H1 (cell line): ENCODE data around the gene DAB2IP. TPM values are rescaled to one million over a fixed set of nuclear protein-coding genes. Genes with fewer than 3 reads are reported as not detected.

Source experiments
- BACH1 ChIP-seq: IDR thresholded peaks from 2 replicates; pipeline ENCODE4 v1.6.1; 2012; ENCODE audit warnings: low read length, improper control_type of control experiment
- HDAC2 ChIP-seq, 2 experiments: fragments of 300-600 bp in 1 of 2; sonication (generic) in 1 of 2; IDR thresholded peaks; 2 replicates each; pipeline ENCODE4 v1.6.1; 2011 to 2012; ENCODE audit warnings: low read depth in 2 of 2, low read length in 2 of 2, mild to moderate bottlenecking in 2 of 2, moderate library complexity in 2 of 2, borderline replicate concordance in 1 of 2, inconsistent platforms in 1 of 2
- JUN ChIP-seq: IDR thresholded peaks from 2 replicates; pipeline ENCODE4 v1.6.1; 2011; ENCODE audit warnings: low read depth, mild to moderate bottlenecking, improper control_type of control experiment, low read length
- ZNF274 ChIP-seq: IDR thresholded peaks from 2 replicates; pipeline ENCODE4 v1.7.0; 2012; ENCODE audit warnings: low read length, borderline replicate concordance; ENCODE audit errors: extremely low read depth
- polyA plus RNA-seq, 7 experiments: library from polyadenylated mRNA; depleted of rRNA in 3 of 7; stranded (reverse) in 5 of 7; unstranded in 2 of 7; fragments of >200 nt in 5 of 7; fragments of 200-250 nt in 2 of 7; gene quantifications; 1 replicate in 5 of 7; 2 replicates in 1 of 7; 4 replicates in 1 of 7; pipeline versions ENCODE4 v1.2.1 to v1.2.3, GENCODE V29; 2011 to 2013; ENCODE audit warnings: missing spikeins in 2 of 7, mixed read lengths in 2 of 7
- total RNA-seq: library from RNA; stranded (reverse); fragmentation: NEBNext Ultra II Directional; extraction: Animal tissue kit (Norgen Biotek cat#: 25700); gene quantifications from 2 replicates; pipeline ENCODE4 v1.2.1, GENCODE V29; 2021

DAB2IP gene
- total and polyA plus RNA-seq, 2 of the 8 experiments (the other 6 are each of a cell fraction or from before 2014, with no cell fraction given), result 19.7 to 39.5 TPM

DNA sequence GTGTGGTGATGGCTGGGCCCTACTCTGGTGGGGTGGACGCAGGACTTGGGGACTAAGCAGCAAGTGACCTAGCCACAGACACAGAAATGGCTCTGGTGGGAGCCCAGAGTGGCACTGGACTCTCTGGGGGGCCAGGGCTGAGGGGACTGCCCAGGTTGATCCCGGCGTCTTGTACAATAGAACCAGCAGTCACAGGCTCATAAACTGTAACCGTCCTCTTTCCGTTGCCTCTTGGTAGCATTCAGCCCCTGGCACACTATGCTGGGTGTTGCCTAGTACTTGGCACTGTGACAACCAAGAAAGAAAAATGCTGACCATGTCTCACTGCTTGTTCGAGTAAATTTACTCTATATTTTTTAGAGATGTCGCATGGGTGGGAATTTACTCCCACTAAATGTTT is 80.5 kb downstream of the DAB2IP start (continued):
- TF ChIP-seq ZNF274, result no peak
- TF ChIP-seq BACH1, result no peak
- no peak for TF ChIP-seq HDAC2 (IDR thresholded peaks at IDR 0.05; ENCODE audit: borderline replicate concordance in 1 of 2, low read depth in 2 of 2, low read length in 2 of 2)
- no peak for TF ChIP-seq JUN
